Ectodermal cell (in vitro differentiated cells): Measurements from ENCODE around the gene LAMC3.

ENCODE experiments used
- H3K27ac ChIP-seq: 2 replicates; pipeline ENCODE4 v1.7.0; 2013; ENCODE audit warnings: mild to moderate bottlenecking, low read depth, low read length; ENCODE audit not compliant: insufficient read depth, poor library complexity, severe bottlenecking
- H3K27me3 ChIP-seq: 2 replicates; pipeline ENCODE4 v1.7.0; 2013; ENCODE audit warnings: mild to moderate bottlenecking, low read length; ENCODE audit not compliant: insufficient read depth, control insufficient read depth, poor library complexity, severe bottlenecking
- H3K36me3 ChIP-seq: one replicate; pipeline ENCODE4 v1.7.0; 2013; ENCODE audit warnings: low read length; ENCODE audit not compliant: control insufficient read depth, insufficient read depth
- H3K4me1 ChIP-seq: one replicate; pipeline ENCODE4 v1.7.0; 2013; ENCODE audit warnings: low read length; ENCODE audit not compliant: control insufficient read depth, insufficient read depth
- H3K4me3 ChIP-seq: 2 replicates; pipeline ENCODE4 v1.7.0; 2013; ENCODE audit warnings: low read depth, low read length, control low read depth; ENCODE audit not compliant: insufficient read depth
- H3K9me3 ChIP-seq: 2 replicates; pipeline ENCODE4 v1.7.0; 2013; ENCODE audit warnings: mild to moderate bottlenecking, low read length, moderate library complexity; ENCODE audit not compliant: control insufficient read depth
- WGBS, 2 experiments: methylation state at CpG; one replicate each; pipeline ENCODE4 v1.1.7; 2013; ENCODE audit warnings: missing lambda C conversion rate in 2 of 2; 5-methylcytosine and 5-hydroxymethylcytosine counted together

Gene LAMC3

GRCh38 chr9:131056781-131057506, 48.0 kb downstream of the LAMC3 start:
- H3K27me3 ChIP-seq, result no peaks in the 10 kb centered on the region
- no peak overlapping the region for H3K27ac ChIP-seq
- H3K4me1 ChIP-seq, result no peaks in the 10 kb centered on the region
- no peak overlapping the region for H3K4me3 ChIP-seq
- no peaks in the 10 kb centered on the region for H3K9me3 ChIP-seq
- 93 to 94% methylated on average over 14 of the region's 14 CpGs for WGBS, 2 experiments
- no peaks in the 10 kb centered on the region for H3K36me3 ChIP-seq

- no peaks in the 10 kb centered on the region for H3K4me1 ChIP-seq
- no peaks in the 10 kb centered on the region for H3K9me3 ChIP-seq
- H3K36me3 ChIP-seq, result no peaks in the 10 kb centered on the region
- no peak overlapping the region for H3K4me3 ChIP-seq
- H3K27ac ChIP-seq, result no peak overlapping the region
- H3K27me3 ChIP-seq, result no peaks in the 10 kb centered on the region
- WGBS, 2 experiments, result 84 to 86% methylated on average over 21 of the region's 21 CpGs
Observed at GRCh38 chr9:131060900-131061630, 52.1 kb downstream of the LAMC3 start.

- Histone ChIP-seq H3K4me3 (no peak overlapping the region), H3K27me3 (no peaks in the 10 kb centered on the region), H3K27ac (no peak overlapping the region), H3K4me1 (no peaks in the 10 kb centered on the region), H3K9me3 (no peaks in the 10 kb centered on the region), H3K36me3 (no peaks in the 10 kb centered on the region)
- 90 to 93% methylated on average over 9 of the region's 9 CpGs for WGBS, 2 experiments
Observed at GRCh38 chr9:131062969-131063368, 54.0 kb downstream of the LAMC3 start.

DNA sequence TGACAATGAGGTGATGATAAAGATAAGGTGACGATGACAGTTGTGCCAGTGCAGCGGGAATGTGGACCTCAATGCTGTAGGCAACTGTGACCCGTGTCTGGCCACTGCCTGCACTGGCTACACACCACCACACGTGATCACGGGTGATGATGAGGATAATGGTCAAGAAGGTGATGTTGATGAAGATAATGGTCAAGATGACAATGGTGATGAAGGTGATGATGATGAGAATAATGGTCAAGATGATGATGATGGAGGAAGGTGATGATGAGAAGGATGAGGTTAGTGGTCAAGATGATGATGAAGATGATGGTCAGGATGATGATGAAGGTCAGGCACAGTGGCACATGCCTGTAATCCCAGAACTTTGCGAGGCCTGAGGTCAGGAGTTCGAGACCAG, 56.6 kb downstream of the LAMC3 start:
- H3K4me3 ChIP-seq, result no peak overlapping the region
- H3K9me3 ChIP-seq, result no peaks in the 10 kb centered on the region
- 92 to 95% methylated on average over 7 of the region's 7 CpGs for WGBS, 2 experiments
- H3K4me1 ChIP-seq, result peaks cover 4% of the 10 kb centered on the region
- H3K36me3 ChIP-seq, result no peaks in the 10 kb centered on the region
- no peaks in the 10 kb centered on the region for H3K27me3 ChIP-seq
- no peak overlapping the region for H3K27ac ChIP-seq

DNA sequence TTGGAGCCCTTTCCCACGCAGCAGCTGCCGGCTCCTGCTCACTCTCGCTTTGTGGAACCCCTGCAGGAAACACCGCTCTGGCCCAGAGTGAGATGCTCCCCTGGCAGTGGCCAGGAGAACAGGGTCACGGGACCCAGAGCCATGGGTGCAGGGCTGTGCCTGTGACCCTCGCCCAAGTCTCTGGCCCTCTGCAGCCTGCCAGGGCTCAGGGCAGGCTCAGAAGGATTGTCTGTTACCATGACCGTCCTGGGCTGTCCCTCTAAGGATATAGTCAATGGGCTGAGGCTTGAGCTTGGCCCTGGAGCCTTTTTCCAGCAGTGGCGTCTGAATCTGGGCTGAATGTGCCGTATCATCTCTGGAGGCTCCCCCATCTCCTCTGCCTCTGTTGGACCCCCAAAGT, 58.7 kb downstream of the LAMC3 start:
- no peaks in the 10 kb centered on the region for H3K36me3 ChIP-seq
- no peak overlapping the region for H3K4me3 ChIP-seq
- peaks cover 4% of the 10 kb centered on the region for H3K4me1 ChIP-seq
- WGBS, 2 experiments, result 80 to 82% methylated on average over 9 of the region's 9 CpGs
- H3K9me3 ChIP-seq, result no peaks in the 10 kb centered on the region
- no peak overlapping the region for H3K27ac ChIP-seq
- no peaks in the 10 kb centered on the region for H3K27me3 ChIP-seq

DNA sequence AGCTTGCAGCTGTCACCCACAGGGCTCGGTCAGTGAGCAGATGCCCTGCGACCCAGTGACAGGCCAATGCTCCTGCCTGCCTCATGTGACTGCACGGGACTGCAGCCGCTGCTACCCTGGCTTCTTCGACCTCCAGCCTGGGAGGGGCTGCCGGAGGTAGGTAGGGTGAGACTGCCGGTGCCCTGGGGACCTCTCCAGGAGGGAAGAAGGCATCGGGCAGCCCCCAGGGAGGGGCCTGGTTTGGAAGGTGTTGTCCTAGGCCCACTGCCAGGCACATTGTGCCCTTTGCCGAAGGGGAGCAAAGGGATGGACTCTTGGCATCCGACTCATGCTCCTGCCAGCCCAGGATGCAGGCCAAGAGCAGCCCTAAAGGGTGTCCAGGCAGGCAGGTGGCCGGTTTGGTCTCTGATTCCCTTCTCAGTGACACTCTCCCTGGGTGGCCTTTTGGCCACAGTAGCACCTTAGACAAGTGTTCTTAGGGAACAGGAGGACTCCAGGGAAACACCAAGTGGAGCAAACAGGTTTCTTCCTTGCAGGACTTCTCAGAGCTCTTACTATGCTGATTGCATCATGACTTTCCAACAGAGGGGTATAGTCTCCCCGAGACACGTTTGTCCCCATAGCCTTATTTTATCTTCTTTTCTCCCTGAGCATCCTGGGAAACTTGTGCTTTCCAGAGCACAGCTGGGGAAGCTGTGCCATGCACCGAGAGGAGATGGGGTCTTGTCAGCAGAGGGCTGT, 59.3 kb downstream of the LAMC3 start:
- Histone ChIP-seq H3K9me3 (no peaks in the 10 kb centered on the region), H3K27me3 (no peaks in the 10 kb centered on the region), H3K4me1 (peaks cover 4% of the 10 kb centered on the region), H3K4me3 (no peak overlapping the region), H3K27ac (no peak overlapping the region), H3K36me3 (no peaks in the 10 kb centered on the region)
- WGBS, 2 experiments, result 85 to 86% methylated on average over 14 of the region's 14 CpGs

DNA sequence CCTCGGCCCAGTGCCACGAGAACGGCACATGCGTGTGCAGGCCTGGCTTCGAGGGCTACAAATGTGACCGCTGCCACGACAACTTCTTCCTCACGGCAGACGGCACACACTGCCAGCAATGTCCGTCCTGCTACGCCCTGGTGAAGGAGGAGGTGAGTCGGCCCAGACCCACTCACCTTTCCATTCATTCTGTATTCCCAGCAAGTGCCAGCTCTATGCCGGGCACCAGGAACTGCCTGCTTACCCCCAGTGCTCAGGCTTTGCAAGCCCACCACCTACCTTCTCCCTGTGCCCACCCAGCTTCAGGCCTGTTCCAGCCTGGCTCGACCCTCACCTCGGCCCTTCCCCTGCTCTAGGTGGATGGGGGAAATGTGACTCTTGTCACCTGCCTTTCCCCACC, 60.7 kb downstream of the LAMC3 start:
- H3K36me3 ChIP-seq, result no peaks in the 10 kb centered on the region
- 93% methylated on average over 15 of the region's 15 CpGs for WGBS, 2 experiments
- no peak overlapping the region for H3K4me3 ChIP-seq
- H3K27ac ChIP-seq, result no peak overlapping the region
- H3K27me3 ChIP-seq, result no peaks in the 10 kb centered on the region
- H3K4me1 ChIP-seq, result peaks cover 4% of the 10 kb centered on the region
- no peaks in the 10 kb centered on the region for H3K9me3 ChIP-seq

GRCh38 chr9:131072107-131072870, 63.3 kb downstream of the LAMC3 start:
- WGBS, 2 experiments, result 93 to 94% methylated on average over 16 of the region's 16 CpGs
- Histone ChIP-seq H3K9me3 (no peaks in the 10 kb centered on the region), H3K27me3 (no peaks in the 10 kb centered on the region), H3K4me1 (peaks cover 4% of the 10 kb centered on the region), H3K4me3 (no peak overlapping the region), H3K27ac (no peak overlapping the region), H3K36me3 (no peaks in the 10 kb centered on the region)

GRCh38 chr9:131072871-131073237, 63.9 kb downstream of the LAMC3 start:
- 94% methylated on average over 9 of the region's 9 CpGs for WGBS, 2 experiments
- Histone ChIP-seq H3K27me3 (no peaks in the 10 kb centered on the region), H3K4me1 (peaks cover 4% of the 10 kb centered on the region), H3K4me3 (no peak overlapping the region), H3K9me3 (no peaks in the 10 kb centered on the region), H3K36me3 (no peaks in the 10 kb centered on the region), H3K27ac (no peak overlapping the region)
